RWPE2 (cell line): ENCODE data around the gene NDEL1.

Experiments used
- ATAC-seq: fragments of 200-7000 bp; cut with Tn5 transposase; 3 replicates; pipeline ENCODE4 v1.9.1; 2021; ENCODE audit warnings: low read depth
- DNase-seq: peaks from one replicate; pipeline ENCODE4 v3.0.0-alpha.2; 2020; ENCODE audit warnings: low spot score
- H3K27ac ChIP-seq: fragments of 450-650 bp; 2 replicates; pipeline ENCODE4 v1.5.1; 2017; ENCODE audit warnings: mild to moderate bottlenecking; ENCODE audit not compliant: poor library complexity, severe bottlenecking
- H3K27me3 ChIP-seq: fragments of 250-450 bp; sonication (Bioruptor Pico); 2 replicates; pipeline ENCODE4 v1.5.1; 2021; ENCODE audit warnings: mild to moderate bottlenecking, moderate library complexity; ENCODE audit not compliant: insufficient read depth, poor library complexity, severe bottlenecking
- H3K36me3 ChIP-seq: fragments of 250-450 bp; sonication (Bioruptor Pico); 2 replicates; pipeline ENCODE4 v1.5.1; 2020; ENCODE audit warnings: low read depth, mild to moderate bottlenecking, moderate library complexity
- H3K4me1 ChIP-seq: fragments of 250-450 bp; sonication (Bioruptor Pico); 2 replicates; pipeline ENCODE4 v1.5.1; 2021; ENCODE audit warnings: mild to moderate bottlenecking, moderate library complexity; ENCODE audit not compliant: insufficient read depth, poor library complexity, severe bottlenecking
- H3K4me3 ChIP-seq: fragments of 250-450 bp; sonication (Bioruptor Pico); 2 replicates; pipeline ENCODE4 v1.5.1; 2021; ENCODE audit warnings: mild to moderate bottlenecking, moderate library complexity; ENCODE audit not compliant: severe bottlenecking
- H3K9me3 ChIP-seq: fragments of 250-450 bp; sonication (Bioruptor Pico); 2 replicates; pipeline ENCODE4 v1.5.1; 2021; ENCODE audit warnings: mild to moderate bottlenecking, moderate library complexity; ENCODE audit not compliant: severe bottlenecking
- CTCF ChIP-seq: fragments of 450-650 bp; IDR thresholded peaks from one replicate; pipeline ENCODE4 v1.5.1; 2017; ENCODE audit warnings: mild to moderate bottlenecking, moderate library complexity; ENCODE audit not compliant: poor library complexity, severe bottlenecking

The NDEL1 gene

DNA sequence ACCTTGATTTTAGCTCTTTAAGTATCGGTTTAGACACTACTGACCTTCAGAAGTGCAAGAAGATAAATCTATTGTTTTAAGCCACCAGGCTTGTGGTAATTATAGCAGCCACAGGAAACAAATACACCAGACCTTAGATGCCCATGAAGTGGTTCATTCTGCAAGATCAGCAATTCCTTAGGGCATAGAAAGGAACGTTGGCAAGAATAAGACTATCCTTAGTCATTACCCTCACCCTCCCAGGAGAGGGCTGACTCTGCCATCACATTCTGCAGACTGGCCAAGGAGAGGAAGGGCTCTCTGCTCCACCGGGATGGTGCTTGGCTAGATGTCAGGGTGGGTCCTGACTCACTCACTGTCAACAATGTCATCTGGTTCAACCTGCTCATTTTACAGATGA, 14.1 kb upstream of the NDEL1 start:
- DNase-seq (no peak), ATAC-seq (peak; percentile 46; the same call in 1 of the 3 replicates)
- no peaks in the 10 kb centered on the region for H3K36me3 ChIP-seq
- no peak overlapping the region for H3K4me3 ChIP-seq
- H3K27me3 ChIP-seq: no peaks in the 10 kb centered on the region
- H3K27ac ChIP-seq: no peak overlapping the region
- H3K4me1 ChIP-seq: no peaks in the 10 kb centered on the region
- TF ChIP-seq CTCF: no peak
- H3K9me3 ChIP-seq: no peaks in the 10 kb centered on the region

DNA sequence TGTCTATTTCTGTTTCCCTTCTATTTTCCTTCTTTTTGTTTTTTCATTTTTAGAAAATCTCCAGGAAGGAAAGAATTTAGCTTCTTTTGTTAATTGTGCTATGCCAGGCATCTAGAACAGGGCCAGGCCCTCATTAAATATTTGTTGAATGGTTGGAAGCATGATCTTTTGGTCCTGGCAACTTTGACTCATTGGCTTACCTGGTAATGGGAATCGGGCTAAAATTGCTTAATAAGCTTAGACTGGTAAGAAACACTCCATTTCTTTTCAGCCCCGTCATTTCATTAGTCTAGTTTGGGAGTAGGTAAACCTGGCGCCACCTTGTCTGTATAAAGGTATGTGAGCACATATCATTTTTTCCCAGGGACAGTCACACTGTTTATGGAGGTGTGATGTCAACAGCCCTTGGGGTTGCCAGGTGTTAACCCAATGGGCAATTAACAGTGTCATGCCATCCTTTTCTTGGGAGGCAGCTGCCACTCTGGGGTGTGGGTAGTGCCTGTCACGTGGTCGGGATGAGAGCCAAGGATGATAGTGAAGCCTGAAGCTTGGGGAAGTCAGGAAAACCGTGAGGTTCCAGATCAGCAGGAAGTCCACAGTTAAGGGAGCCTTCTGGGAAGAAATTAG, 9.5 kb upstream of the NDEL1 start:
- H3K27me3 ChIP-seq: no peaks in the 10 kb centered on the region
- no peaks in the 10 kb centered on the region for H3K9me3 ChIP-seq
- no peak for TF ChIP-seq CTCF
- no peak overlapping the region for H3K4me3 ChIP-seq
- no peaks in the 10 kb centered on the region for H3K4me1 ChIP-seq
- ATAC-seq (no peak), DNase-seq (no peak)
- H3K27ac ChIP-seq: no peak overlapping the region
- H3K36me3 ChIP-seq: no peaks in the 10 kb centered on the region

DNA sequence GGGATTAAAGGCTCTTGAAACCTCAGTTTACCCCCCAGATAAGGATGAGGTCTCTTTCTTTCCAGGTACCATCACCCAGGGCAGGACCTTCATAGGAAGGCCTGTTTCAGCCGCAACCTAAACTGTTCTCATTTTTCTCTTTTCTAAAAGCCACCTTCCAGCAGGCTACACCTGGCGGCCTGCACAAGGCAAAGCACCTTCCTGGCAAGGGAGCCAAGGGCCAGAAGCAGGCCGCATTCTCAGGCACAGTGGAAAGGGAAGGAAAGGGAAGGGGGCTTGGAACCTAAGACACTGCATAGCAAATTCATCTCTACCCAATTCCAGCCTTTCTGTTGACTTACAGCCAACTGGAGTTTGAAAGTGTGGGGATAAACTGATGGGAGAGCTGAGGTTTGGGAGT, 8.9 kb upstream of the NDEL1 start:
- TF ChIP-seq CTCF: no peak
- no peak overlapping the region for H3K27ac ChIP-seq
- no peak for DNase-seq
- no peaks in the 10 kb centered on the region for H3K36me3 ChIP-seq
- H3K4me1 ChIP-seq: no peaks in the 10 kb centered on the region
- no peaks in the 10 kb centered on the region for H3K9me3 ChIP-seq
- H3K4me3 ChIP-seq: no peak overlapping the region
- no peak for ATAC-seq
- no peaks in the 10 kb centered on the region for H3K27me3 ChIP-seq

GRCh38 chr17:8430966-8431365, 4.7 kb upstream of the NDEL1 start:
- H3K9me3 ChIP-seq: no peaks in the 10 kb centered on the region
- no peak overlapping the region for H3K27ac ChIP-seq
- TF ChIP-seq CTCF: no peak
- H3K4me3 ChIP-seq: no peak overlapping the region
- no peak for ATAC-seq
- no peaks in the 10 kb centered on the region for H3K4me1 ChIP-seq
- no peaks in the 10 kb centered on the region for H3K27me3 ChIP-seq
- DNase-seq: no peak
- no peaks in the 10 kb centered on the region for H3K36me3 ChIP-seq

DNA sequence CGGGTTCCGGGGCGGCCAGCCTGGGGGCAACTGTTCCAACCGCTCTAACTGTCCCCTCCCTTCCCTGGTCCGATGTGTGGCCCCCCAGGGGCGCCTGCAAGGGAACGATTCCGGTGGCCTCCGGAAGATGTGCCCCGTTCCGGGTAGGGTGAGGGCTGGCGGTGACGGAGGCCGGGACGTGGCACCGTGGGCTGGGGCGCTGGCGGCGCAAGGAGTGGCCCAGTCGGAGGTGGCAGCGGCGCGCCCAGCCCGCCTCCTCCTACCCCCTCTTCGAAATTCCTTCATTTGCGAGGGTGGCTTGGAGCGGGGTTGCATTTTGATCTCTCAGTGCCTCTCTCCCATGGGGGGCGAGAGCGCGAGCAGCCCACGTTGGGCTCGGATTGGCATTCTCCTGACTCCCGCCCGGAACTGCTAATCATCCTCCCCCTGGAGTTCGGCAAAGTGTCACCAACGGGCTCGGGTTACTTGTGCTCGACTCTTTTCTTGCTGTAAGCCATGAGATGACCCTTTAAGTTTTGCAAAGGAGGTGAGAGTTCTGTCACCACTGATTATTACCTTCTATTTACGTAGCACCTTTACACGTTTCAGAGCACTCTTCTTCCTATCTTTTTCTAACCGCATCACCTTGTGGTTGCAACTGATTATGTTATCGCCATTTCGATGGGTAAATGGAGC, 622 bp downstream of the NDEL1 start:
- ATAC-seq (peak; percentile 66), DNase-seq (no peak)
- Histone ChIP-seq H3K27me3 (no peaks in the 10 kb centered on the region), H3K36me3 (peaks cover 34% of the 10 kb centered on the region), H3K9me3 (no peaks in the 10 kb centered on the region), H3K4me3 (peak overlapping the region; percentile 93), H3K4me1 (peaks cover 5% of the 10 kb centered on the region), H3K27ac (peak overlapping the region; percentile 73)
- no peak for TF ChIP-seq CTCF
